Measurements from ENCODE around the gene MORN5.

- no peak for TF ChIP-seq CTCF (conservative IDR thresholded peaks at IDR 0.05 in 1 of 2, IDR thresholded peaks at IDR 0.05 in 1 of 2; ENCODE audit: low read depth in 1 of 2, low read length in 2 of 2)
- no peak for TF ChIP-seq EZH2 (IDR thresholded peaks at IDR 0.05; ENCODE audit: low read length, missing control alignments)
Measured at GRCh38 chr9:122176916-122177315, 17.2 kb downstream of the MORN5 start.

Data from fibroblast of lung (primary cell).